Stimulated activated CD4-positive, alpha-beta T cell treated with anti-CD3 and anti-CD28 coated beads, TNF-alpha, amount 100 ng/mL, for 48 hours (primary cell): Measurements from ENCODE around the gene LMO7.

Experiments
- DNase-seq, 3 donors: peaks; one replicate each; pipeline ENCODE4 v3.0.0-alpha.2; 2020; ENCODE audit warnings: low read depth in 3 of 3

Gene LMO7

GRCh38 chr13:75843074-75843473 is 206.9 kb downstream of the LMO7 start:
- DNase-seq = no peak

- no peak for DNase-seq
Observed at GRCh38 chr13:75843991-75844390, 207.9 kb downstream of the LMO7 start.

GRCh38 chr13:75847588-75847987 is 211.5 kb downstream of the LMO7 start:
- no peak for DNase-seq

GRCh38 chr13:75850916-75851315 is 214.8 kb downstream of the LMO7 start:
- no peak for DNase-seq

GRCh38 chr13:75855216-75855615 is 219.1 kb downstream of the LMO7 start:
- DNase-seq = no peak

- no peak for DNase-seq
Observed at GRCh38 chr13:75855847-75856246, 219.7 kb downstream of the LMO7 start.

GRCh38 chr13:75857291-75857690 is 221.2 kb downstream of the LMO7 start:
- DNase-seq = no peak

- no peak for DNase-seq
Observed at GRCh38 chr13:75860935-75861334, 224.8 kb downstream of the LMO7 start.

- DNase-seq = no peak
Observed at GRCh38 chr13:75861786-75862185, 225.7 kb downstream of the LMO7 start.

GRCh38 chr13:75864718-75865117 is 228.6 kb downstream of the LMO7 start:
- DNase-seq = no peak

GRCh38 chr13:75867379-75868117 is 231.4 kb downstream of the LMO7 start:
- no peak for DNase-seq

- no peak for DNase-seq
Observed at GRCh38 chr13:75869981-75870380, 233.9 kb downstream of the LMO7 start.

GRCh38 chr13:75870397-75870903 is 234.3 kb downstream of the LMO7 start:
- DNase-seq = no peak

- DNase-seq = no peak
Observed at GRCh38 chr13:75871059-75871458, 234.9 kb downstream of the LMO7 start.

- no peak for DNase-seq
Observed at GRCh38 chr13:75872980-75873379, 236.8 kb downstream of the LMO7 start.

- DNase-seq = no peak
Observed at GRCh38 chr13:75873494-75873893, 237.4 kb downstream of the LMO7 start.

GRCh38 chr13:75875450-75875849 is 239.3 kb downstream of the LMO7 start:
- no peak for DNase-seq

GRCh38 chr13:75876142-75877050 is 240.3 kb downstream of the LMO7 start:
- peak; percentile 13 to 28 (median 16) for DNase-seq

- DNase-seq = no peak
Observed at GRCh38 chr13:75877071-75877470, 240.9 kb downstream of the LMO7 start.

GRCh38 chr13:75879656-75880055 is 243.5 kb downstream of the LMO7 start:
- DNase-seq = no peak

GRCh38 chr13:75881109-75881775 is 245.1 kb downstream of the LMO7 start:
- DNase-seq = no peak

GRCh38 chr13:75882261-75882660 is 246.1 kb downstream of the LMO7 start:
- DNase-seq = no peak
